Adrenal gland (tissue), 12 donors: ENCODE data around the gene HECW1. TPM values are rescaled to one million over a fixed set of nuclear protein-coding genes. Genes with fewer than 3 reads are reported as not detected.

Source experiments
- DNase-seq, 7 donors: peaks; one replicate each; pipeline ENCODE4 v3.0.0-alpha.2; 2019 to 2020
- H3K27ac ChIP-seq, 5 donors: fragments of 200-600 bp; sonication (generic) in 4 of 5; 1 replicate in 3 of 5; 2 replicates in 2 of 5; pipeline versions ENCODE4 v1.5.1 to v1.8.0; 2016 to 2020; ENCODE audit warnings: mild to moderate bottlenecking in 1 of 5
- H3K27me3 ChIP-seq: fragments of 200-600 bp; 2 replicates; pipeline ENCODE4 v1.8.0; 2021
- H3K36me3 ChIP-seq, 2 donors: fragments of 200-600 bp; replicated peaks in 1 of 2; 1 replicate in 1 of 2; 2 replicates in 1 of 2; pipeline versions ENCODE4 v1.5.1 to v1.8.0; 2018 to 2022
- H3K4me1 ChIP-seq, 2 donors: fragments of 200-600 bp; replicated peaks in 1 of 2; 1 replicate in 1 of 2; 2 replicates in 1 of 2; pipeline versions ENCODE4 v1.5.1 to v1.8.0; 2018 to 2021
- H3K4me3 ChIP-seq, 4 donors: fragments of 200-600 bp; sonication (generic) in 3 of 4; one replicate each; pipeline ENCODE4 v1.5.1; 2016 to 2018
- H3K9me3 ChIP-seq, 3 donors: fragments of 200-600 bp; sonication (generic) in 1 of 3; replicated peaks in 1 of 3; 1 replicate in 2 of 3; 2 replicates in 1 of 3; pipeline versions ENCODE4 v1.5.1 to v1.8.0; 2016 to 2021
- POLR2A ChIP-seq, 2 donors: fragments of 450-650 bp; IDR thresholded peaks; one replicate each; pipeline ENCODE4 v1.6.1; 2017; ENCODE audit warnings: antibody characterized with exemption in 2 of 2, mild to moderate bottlenecking in 2 of 2, moderate library complexity in 1 of 2
- WGBS, 4 donors: extraction: QIAGEN DNeasy Blood & Tissue Kit in 2 of 4; methylation state at CpG; one replicate each; pipeline versions ENCODE4 v1.1.5 to v1.1.7; 2013 to 2017; 5-methylcytosine and 5-hydroxymethylcytosine counted together
- intact Hi-C, 2 donors: fragments of 100-400 bp; cut with DNase I; formaldehyde crosslinking; loops; one replicate each; pipeline versions ENCODE4 v1.14.1 to v1.15.0; 2022 to 2023
- polyA plus RNA-seq, 3 donors: library from polyadenylated mRNA; stranded (reverse); fragments of 200-250 nt in 2 of 3; fragments of 350-450 nt in 1 of 3; fragmentation: Illumina TruSeq in 1 of 3; extraction: RNeasy Lipid Tissue Mini Kit (QIAGEN cat#74804) in 1 of 3; gene quantifications; one replicate each; pipeline ENCODE4 v1.2.3, GENCODE V29; 2013 to 2014
- total RNA-seq, 9 donors: library from RNA; depleted of rRNA in 4 of 9; stranded (reverse); fragments of >200 nt in 4 of 9; fragments of 120-200 nt in 1 of 9; fragmentation: NEBNext Ultra II Directional in 1 of 9; extraction: Animal tissue kit (Norgen Biotek cat#: 25700) in 1 of 9; gene quantifications; one replicate each; pipeline versions ENCODE4 v1.1.0 to v1.2.4, GENCODE V29; 2013 to 2023
- TF ChIP-seq, protein P1 (sequence below), 6 experiments: fragments of 450-650 bp in 4 of 6; fragments of 200-600 bp in 2 of 6; sonication (generic) in 1 of 6; IDR thresholded peaks; 1 replicate in 5 of 6; 2 replicates in 1 of 6; pipeline versions ENCODE4 v1.5.1 to v1.8.0; 2016 to 2021; ENCODE audit warnings: antibody characterized with exemption in 6 of 6, mild to moderate bottlenecking in 2 of 6, moderate library complexity in 1 of 6
- donor health status: healthy with polysubstance abuse.
- donor health status: Bipolar disorder and iron deficiency.
- donor health status: DM: yes; HTN: yes; CAD: no.
- donor health status: DM: no; HTN: no; CAD: no.
- donor health status: DM: no; HTN: no; CAD: no.
- donor health status: DM: yes; HTN: yes; CAD: no.

Gene HECW1
- total and polyA plus RNA-seq, 12 donors, result under 0.01 to 3.2 (median 0.06) TPM; not detected in 4

DNA sequence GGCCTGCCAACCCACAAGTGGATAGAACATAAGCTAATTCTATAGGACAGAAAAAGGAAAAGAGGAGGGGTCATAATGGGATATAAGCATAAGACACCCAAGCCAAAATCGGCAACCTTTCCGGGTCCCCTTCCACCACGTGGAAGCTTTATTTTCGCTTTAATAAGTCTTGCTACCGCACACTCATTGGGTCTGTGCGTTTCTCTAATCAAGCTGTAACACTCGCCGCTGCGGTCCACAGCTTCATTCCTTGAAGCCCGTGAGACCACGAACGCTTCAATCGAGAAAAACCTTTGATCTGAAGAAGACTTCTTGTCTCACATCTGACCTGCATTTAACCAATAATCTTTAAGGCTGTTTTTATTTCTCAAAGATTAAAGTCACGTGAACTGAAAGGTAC is 35.8 kb upstream of the HECW1 start:
- Histone ChIP-seq H3K4me1 (no peaks in the 10 kb centered on the region), H3K27ac (no peak overlapping the region), H3K36me3 (no peaks in the 10 kb centered on the region), H3K27me3 (no peaks in the 10 kb centered on the region), H3K4me3 (no peak overlapping the region), H3K9me3 (no peaks in the 10 kb centered on the region)
- WGBS, 4 donors, result 86 to 92% (median 89%) methylated on average over 14 of the region's 14 CpGs
- TF ChIP-seq POLR2A (IDR thresholded peaks at IDR 0.05), result no peak
- TF ChIP-seq, protein P1, sequence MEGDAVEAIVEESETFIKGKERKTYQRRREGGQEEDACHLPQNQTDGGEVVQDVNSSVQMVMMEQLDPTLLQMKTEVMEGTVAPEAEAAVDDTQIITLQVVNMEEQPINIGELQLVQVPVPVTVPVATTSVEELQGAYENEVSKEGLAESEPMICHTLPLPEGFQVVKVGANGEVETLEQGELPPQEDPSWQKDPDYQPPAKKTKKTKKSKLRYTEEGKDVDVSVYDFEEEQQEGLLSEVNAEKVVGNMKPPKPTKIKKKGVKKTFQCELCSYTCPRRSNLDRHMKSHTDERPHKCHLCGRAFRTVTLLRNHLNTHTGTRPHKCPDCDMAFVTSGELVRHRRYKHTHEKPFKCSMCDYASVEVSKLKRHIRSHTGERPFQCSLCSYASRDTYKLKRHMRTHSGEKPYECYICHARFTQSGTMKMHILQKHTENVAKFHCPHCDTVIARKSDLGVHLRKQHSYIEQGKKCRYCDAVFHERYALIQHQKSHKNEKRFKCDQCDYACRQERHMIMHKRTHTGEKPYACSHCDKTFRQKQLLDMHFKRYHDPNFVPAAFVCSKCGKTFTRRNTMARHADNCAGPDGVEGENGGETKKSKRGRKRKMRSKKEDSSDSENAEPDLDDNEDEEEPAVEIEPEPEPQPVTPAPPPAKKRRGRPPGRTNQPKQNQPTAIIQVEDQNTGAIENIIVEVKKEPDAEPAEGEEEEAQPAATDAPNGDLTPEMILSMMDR (IDR thresholded peaks at IDR 0.05), result no peak
- no peak for DNase-seq
- intact Hi-C loops, result no loop called here

DNA sequence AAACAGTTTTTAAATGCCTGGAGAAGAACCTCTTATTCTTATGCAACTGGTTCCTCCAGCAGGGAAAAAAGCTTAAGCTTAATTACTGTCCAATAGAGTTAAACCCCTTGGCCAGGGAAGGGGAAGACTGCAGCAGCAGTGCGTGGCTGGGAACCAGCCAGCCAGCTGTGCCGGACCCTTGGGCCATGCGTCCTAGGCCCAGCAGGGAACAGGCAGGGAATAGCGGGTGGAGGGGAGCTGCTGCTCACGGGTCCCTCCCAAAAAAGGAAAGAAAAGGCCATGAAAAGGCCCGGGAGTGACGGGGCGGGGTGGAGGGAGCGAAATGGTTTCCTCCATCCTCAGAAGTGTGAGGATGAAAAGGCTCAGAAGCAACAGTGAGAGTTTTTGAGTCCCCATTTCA is 35.2 kb upstream of the HECW1 start:
- Histone ChIP-seq H3K4me3 (no peak overlapping the region), H3K9me3 (no peaks in the 10 kb centered on the region), H3K27ac (no peak overlapping the region), H3K27me3 (no peaks in the 10 kb centered on the region), H3K4me1 (no peaks in the 10 kb centered on the region), H3K36me3 (no peaks in the 10 kb centered on the region)
- 90 to 93% (median 92%) methylated on average over 9 of the region's 9 CpGs for WGBS, 4 donors
- DNase-seq, result no peak
- intact Hi-C loops, result no loop called here
- TF ChIP-seq POLR2A (IDR thresholded peaks at IDR 0.05), result no peak
- TF ChIP-seq, protein P1 (IDR thresholded peaks at IDR 0.05), result no peak

DNA sequence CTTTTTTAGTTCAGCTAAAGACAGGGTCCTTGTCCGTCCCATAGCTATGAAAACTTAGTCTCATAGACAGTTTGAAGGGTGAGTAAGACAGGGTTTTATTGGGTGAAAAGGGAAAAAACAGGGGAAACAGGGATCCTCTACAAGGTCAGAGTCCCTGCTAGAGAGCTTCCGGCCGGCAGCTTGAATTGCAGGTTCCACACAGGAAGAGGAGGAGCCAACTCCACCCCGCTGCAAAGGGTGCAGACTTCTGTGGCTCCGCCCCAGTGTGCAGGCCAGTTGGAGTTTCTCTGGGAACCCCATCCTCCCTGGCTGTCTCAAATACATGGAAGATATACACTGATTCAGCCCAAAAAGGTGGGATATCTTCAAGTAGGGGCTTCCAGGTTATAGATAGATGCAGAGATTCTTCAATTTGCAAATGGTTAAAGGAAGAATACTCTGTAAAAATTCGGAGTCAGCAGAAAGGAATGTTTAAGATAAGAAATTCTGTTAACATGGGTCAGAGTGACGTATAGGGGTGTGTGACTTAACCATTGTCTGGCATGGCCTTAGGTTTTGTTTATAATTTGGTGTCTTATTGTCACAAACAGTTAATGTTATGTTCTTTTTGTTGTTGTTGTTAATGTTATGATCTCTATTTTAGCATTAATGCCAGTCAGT is 34.6 kb upstream of the HECW1 start:
- TF ChIP-seq, protein P1 (IDR thresholded peaks at IDR 0.05), result no peak
- no peak for TF ChIP-seq POLR2A (IDR thresholded peaks at IDR 0.05)
- no peaks in the 10 kb centered on the region for H3K36me3 ChIP-seq
- H3K27ac ChIP-seq, result no peak overlapping the region
- H3K4me3 ChIP-seq, result no peak overlapping the region
- no peaks in the 10 kb centered on the region for H3K9me3 ChIP-seq
- 52 to 58% (median 56%) methylated on average over 5 to 7 of the region's 7 CpGs for WGBS, 4 donors
- DNase-seq, result no peak
- intact Hi-C loops, result no loop called here
- H3K4me1 ChIP-seq, result no peaks in the 10 kb centered on the region
- no peaks in the 10 kb centered on the region for H3K27me3 ChIP-seq

DNA sequence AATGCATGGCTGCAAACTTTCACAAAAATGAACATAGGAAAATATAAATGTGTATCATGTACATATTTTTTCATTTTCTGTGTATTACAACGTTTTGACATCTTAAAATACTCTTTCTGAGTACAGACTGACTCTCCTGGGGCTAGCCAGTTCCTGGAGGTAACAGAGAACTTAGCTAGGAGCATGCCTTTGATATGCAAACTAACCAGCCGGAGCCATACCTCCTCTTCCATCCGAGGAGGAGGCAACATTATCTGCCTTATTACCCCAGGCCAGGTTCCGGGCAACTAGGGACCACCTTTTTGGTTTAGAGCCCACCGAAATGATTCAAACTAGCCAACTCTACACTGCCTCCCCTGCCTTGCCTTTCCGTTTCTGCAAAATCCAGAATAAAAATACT is 33.7 kb upstream of the HECW1 start:
- Histone ChIP-seq H3K4me1 (no peaks in the 10 kb centered on the region), H3K27ac (no peak overlapping the region), H3K9me3 (no peaks in the 10 kb centered on the region), H3K4me3 (no peak overlapping the region), H3K36me3 (no peaks in the 10 kb centered on the region), H3K27me3 (no peaks in the 10 kb centered on the region)
- intact Hi-C loops, result no loop called here
- WGBS, 4 donors, result 68 to 74% (median 70%) methylated on average over 6 of the region's 6 CpGs
- no peak for DNase-seq
- TF ChIP-seq, protein P1 (IDR thresholded peaks at IDR 0.05), result no peak
- TF ChIP-seq POLR2A (IDR thresholded peaks at IDR 0.05), result no peak
